ENCODE measurements around the gene KCNJ9. TPM values are rescaled to one million over a fixed set of nuclear protein-coding genes. Genes with fewer than 3 reads are reported as not detected.

KCNJ9 gene
- total and polyA plus RNA-seq, 4 donors, result not detected

DNA sequence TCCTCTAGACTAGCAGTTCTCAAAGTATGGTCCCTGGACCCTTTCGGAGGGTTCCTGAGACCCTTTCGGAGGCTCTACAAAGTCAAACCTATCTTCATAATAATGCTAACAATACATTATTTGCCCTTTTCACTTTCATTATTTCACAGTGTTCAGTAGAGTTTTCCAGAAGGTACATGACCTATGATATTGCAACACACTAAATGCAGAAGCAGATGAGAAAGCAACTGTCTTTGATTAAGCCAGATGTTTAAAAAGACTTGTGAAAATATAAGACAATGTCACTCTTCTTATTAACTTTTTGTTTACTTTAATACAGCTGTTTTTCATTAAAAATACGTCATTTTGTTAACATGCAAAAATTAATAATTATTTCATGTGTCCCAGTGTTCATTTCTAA, 17.2 kb upstream of the KCNJ9 start:
- Histone ChIP-seq H3K27ac (ENCODE audit: low read depth in 1 of 2, low read length in 2 of 2) (no peak overlapping the region), H3K9me3 (ENCODE audit: control insufficient read depth in 4 of 4, low read length in 3 of 4) (no peaks in the 10 kb centered on the region), H3K36me3 (ENCODE audit: control insufficient read depth in 4 of 4, insufficient read depth in 3 of 4, low read depth in 1 of 4, low read length in 3 of 4) (no peaks in the 10 kb centered on the region), H3K27me3 (ENCODE audit: control insufficient read depth in 4 of 4, insufficient read depth in 4 of 4, low read length in 3 of 4) (no peaks in the 10 kb centered on the region), H3K4me1 (ENCODE audit: control insufficient read depth in 4 of 4, insufficient read depth in 4 of 4, low read length in 3 of 4) (no peaks in the 10 kb centered on the region), H3K4me3 (ENCODE audit: low read depth in 1 of 3, low read length in 3 of 3) (no peak overlapping the region), H3K9ac (ENCODE audit: low read depth in 1 of 2, low read length in 2 of 2) (no peak overlapping the region)
- WGBS, result 81% methylated on average over 3 of the region's 3 CpGs
- no peak for DNase-seq (ENCODE audit: low spot score)
- TF ChIP-seq, protein P1, sequence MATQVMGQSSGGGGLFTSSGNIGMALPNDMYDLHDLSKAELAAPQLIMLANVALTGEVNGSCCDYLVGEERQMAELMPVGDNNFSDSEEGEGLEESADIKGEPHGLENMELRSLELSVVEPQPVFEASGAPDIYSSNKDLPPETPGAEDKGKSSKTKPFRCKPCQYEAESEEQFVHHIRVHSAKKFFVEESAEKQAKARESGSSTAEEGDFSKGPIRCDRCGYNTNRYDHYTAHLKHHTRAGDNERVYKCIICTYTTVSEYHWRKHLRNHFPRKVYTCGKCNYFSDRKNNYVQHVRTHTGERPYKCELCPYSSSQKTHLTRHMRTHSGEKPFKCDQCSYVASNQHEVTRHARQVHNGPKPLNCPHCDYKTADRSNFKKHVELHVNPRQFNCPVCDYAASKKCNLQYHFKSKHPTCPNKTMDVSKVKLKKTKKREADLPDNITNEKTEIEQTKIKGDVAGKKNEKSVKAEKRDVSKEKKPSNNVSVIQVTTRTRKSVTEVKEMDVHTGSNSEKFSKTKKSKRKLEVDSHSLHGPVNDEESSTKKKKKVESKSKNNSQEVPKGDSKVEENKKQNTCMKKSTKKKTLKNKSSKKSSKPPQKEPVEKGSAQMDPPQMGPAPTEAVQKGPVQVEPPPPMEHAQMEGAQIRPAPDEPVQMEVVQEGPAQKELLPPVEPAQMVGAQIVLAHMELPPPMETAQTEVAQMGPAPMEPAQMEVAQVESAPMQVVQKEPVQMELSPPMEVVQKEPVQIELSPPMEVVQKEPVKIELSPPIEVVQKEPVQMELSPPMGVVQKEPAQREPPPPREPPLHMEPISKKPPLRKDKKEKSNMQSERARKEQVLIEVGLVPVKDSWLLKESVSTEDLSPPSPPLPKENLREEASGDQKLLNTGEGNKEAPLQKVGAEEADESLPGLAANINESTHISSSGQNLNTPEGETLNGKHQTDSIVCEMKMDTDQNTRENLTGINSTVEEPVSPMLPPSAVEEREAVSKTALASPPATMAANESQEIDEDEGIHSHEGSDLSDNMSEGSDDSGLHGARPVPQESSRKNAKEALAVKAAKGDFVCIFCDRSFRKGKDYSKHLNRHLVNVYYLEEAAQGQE (IDR thresholded peaks at IDR 0.05), result no peak
- TF ChIP-seq GABPA (IDR thresholded peaks at IDR 0.05 in 1 of 2, conservative IDR thresholded peaks at IDR 0.05 in 1 of 2), result no peak
- TF ChIP-seq, protein P2, sequence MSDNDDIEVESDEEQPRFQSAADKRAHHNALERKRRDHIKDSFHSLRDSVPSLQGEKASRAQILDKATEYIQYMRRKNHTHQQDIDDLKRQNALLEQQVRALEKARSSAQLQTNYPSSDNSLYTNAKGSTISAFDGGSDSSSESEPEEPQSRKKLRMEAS (IDR thresholded peaks at IDR 0.05), result no peak
- TF ChIP-seq, protein P3, sequence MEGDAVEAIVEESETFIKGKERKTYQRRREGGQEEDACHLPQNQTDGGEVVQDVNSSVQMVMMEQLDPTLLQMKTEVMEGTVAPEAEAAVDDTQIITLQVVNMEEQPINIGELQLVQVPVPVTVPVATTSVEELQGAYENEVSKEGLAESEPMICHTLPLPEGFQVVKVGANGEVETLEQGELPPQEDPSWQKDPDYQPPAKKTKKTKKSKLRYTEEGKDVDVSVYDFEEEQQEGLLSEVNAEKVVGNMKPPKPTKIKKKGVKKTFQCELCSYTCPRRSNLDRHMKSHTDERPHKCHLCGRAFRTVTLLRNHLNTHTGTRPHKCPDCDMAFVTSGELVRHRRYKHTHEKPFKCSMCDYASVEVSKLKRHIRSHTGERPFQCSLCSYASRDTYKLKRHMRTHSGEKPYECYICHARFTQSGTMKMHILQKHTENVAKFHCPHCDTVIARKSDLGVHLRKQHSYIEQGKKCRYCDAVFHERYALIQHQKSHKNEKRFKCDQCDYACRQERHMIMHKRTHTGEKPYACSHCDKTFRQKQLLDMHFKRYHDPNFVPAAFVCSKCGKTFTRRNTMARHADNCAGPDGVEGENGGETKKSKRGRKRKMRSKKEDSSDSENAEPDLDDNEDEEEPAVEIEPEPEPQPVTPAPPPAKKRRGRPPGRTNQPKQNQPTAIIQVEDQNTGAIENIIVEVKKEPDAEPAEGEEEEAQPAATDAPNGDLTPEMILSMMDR (IDR thresholded peaks at IDR 0.05; ENCODE audit: low read depth, low read length, missing input control), result no peak
- no peak for TF ChIP-seq EGR1 (IDR thresholded peaks at IDR 0.05; ENCODE audit: low read depth in 2 of 2)
- TF ChIP-seq RAD21 (IDR thresholded peaks at IDR 0.05), result no peak
- TF ChIP-seq TAF1 (conservative IDR thresholded peaks at IDR 0.05), result no peak
- no peak for TF ChIP-seq HNF4A (conservative IDR thresholded peaks at IDR 0.05)
- TF ChIP-seq, protein P4, sequence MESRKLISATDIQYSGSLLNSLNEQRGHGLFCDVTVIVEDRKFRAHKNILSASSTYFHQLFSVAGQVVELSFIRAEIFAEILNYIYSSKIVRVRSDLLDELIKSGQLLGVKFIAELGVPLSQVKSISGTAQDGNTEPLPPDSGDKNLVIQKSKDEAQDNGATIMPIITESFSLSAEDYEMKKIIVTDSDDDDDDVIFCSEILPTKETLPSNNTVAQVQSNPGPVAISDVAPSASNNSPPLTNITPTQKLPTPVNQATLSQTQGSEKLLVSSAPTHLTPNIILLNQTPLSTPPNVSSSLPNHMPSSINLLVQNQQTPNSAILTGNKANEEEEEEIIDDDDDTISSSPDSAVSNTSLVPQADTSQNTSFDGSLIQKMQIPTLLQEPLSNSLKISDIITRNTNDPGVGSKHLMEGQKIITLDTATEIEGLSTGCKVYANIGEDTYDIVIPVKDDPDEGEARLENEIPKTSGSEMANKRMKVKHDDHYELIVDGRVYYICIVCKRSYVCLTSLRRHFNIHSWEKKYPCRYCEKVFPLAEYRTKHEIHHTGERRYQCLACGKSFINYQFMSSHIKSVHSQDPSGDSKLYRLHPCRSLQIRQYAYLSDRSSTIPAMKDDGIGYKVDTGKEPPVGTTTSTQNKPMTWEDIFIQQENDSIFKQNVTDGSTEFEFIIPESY (IDR thresholded peaks at IDR 0.05), result no peak
- TF ChIP-seq JUND (IDR thresholded peaks at IDR 0.05), result no peak
- no peak for TF ChIP-seq NR2F2 (IDR thresholded peaks at IDR 0.05)
- TF ChIP-seq FOXA2 (IDR thresholded peaks at IDR 0.05), result no peak
- TF ChIP-seq YY1 (IDR thresholded peaks at IDR 0.05), result no peak
- TF ChIP-seq RXRA (IDR thresholded peaks at IDR 0.05), result no peak
- no peak for TF ChIP-seq FOXA1 (IDR thresholded peaks at IDR 0.05)
- TF ChIP-seq, protein P5, sequence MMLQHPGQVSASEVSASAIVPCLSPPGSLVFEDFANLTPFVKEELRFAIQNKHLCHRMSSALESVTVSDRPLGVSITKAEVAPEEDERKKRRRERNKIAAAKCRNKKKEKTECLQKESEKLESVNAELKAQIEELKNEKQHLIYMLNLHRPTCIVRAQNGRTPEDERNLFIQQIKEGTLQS (IDR thresholded peaks at IDR 0.05), result no peak

DNA sequence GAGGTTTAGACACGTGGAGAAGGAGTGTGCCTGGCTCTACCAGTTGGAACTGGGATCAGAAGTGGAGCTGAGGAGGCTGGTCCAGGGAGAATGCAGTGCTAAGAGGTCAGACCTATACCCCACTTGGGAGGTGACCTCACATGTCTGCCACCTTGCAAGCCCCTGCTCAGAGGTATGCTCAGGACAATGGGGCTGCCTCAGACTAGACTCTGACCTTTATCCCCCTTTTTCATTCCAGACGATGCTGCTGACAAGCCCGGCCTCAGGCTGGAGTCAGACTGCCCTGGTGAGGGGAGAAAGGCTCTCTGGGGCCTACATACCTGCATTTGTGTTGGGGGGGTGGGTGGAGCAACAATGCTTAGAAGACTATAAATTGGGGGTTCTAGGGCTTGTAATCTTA, 16.6 kb upstream of the KCNJ9 start:
- 70% methylated on average over 3 of the region's 3 CpGs for WGBS

More for the DNA sequence above, 16.6 kb upstream of the KCNJ9 start:
- H3K9me3 ChIP-seq (ENCODE audit: control insufficient read depth in 4 of 4, low read length in 3 of 4), result no peaks in the 10 kb centered on the region
- H3K27ac ChIP-seq (ENCODE audit: low read depth in 1 of 2, low read length in 2 of 2), result no peak overlapping the region
- H3K36me3 ChIP-seq (ENCODE audit: control insufficient read depth in 4 of 4, insufficient read depth in 3 of 4, low read depth in 1 of 4, low read length in 3 of 4), result no peaks in the 10 kb centered on the region
- no peaks in the 10 kb centered on the region for H3K27me3 ChIP-seq (ENCODE audit: control insufficient read depth in 4 of 4, insufficient read depth in 4 of 4, low read length in 3 of 4)
- TF ChIP-seq, protein P5 (IDR thresholded peaks at IDR 0.05), result no peak
- TF ChIP-seq FOXA2 (IDR thresholded peaks at IDR 0.05) (no peak), TAF1 (conservative IDR thresholded peaks at IDR 0.05) (no peak), FOXA1 (IDR thresholded peaks at IDR 0.05) (no peak), GABPA (IDR thresholded peaks at IDR 0.05 in 1 of 2, conservative IDR thresholded peaks at IDR 0.05 in 1 of 2) (no peak), HNF4A (conservative IDR thresholded peaks at IDR 0.05) (no peak), JUND (IDR thresholded peaks at IDR 0.05) (no peak), RXRA (IDR thresholded peaks at IDR 0.05) (no peak), YY1 (IDR thresholded peaks at IDR 0.05) (no peak), HNF4G (IDR thresholded peaks at IDR 0.05) (no peak), RAD21 (IDR thresholded peaks at IDR 0.05) (no peak), EGR1 (IDR thresholded peaks at IDR 0.05; ENCODE audit: low read depth in 2 of 2) (no peak), NR2F2 (IDR thresholded peaks at IDR 0.05) (no peak)
- TF ChIP-seq, protein P4 (IDR thresholded peaks at IDR 0.05), result no peak
- TF ChIP-seq, protein P1 (IDR thresholded peaks at IDR 0.05), result no peak
- no peaks in the 10 kb centered on the region for H3K4me1 ChIP-seq (ENCODE audit: control insufficient read depth in 4 of 4, insufficient read depth in 4 of 4, low read length in 3 of 4)
- DNase-seq (ENCODE audit: low spot score), result no peak
- H3K9ac ChIP-seq (ENCODE audit: low read depth in 1 of 2, low read length in 2 of 2), result no peak overlapping the region
- H3K4me3 ChIP-seq (ENCODE audit: low read depth in 1 of 3, low read length in 3 of 3), result no peak overlapping the region

All from liver (tissue), 9 donors.